Pulmonary artery endothelial cell (primary cell): ENCODE data around the gene MOB2. TPM values are rescaled to one million over a fixed set of nuclear protein-coding genes. Genes with fewer than 3 reads are reported as not detected.

ENCODE experiments used
- DNase-seq: peaks from one replicate; pipeline ENCODE4 v3.0.0-alpha.2; 2011; ENCODE audit warnings: low read depth, low spot score
- total RNA-seq: library from RNA; depleted of rRNA; stranded (reverse); fragments of >200 nt; gene quantifications from 2 replicates; pipeline ENCODE4 v1.2.3, GENCODE V29; 2014

The MOB2 gene
- total RNA-seq, 1 donor from 2014 or later = 48.3 TPM

GRCh38 chr11:1457856-1458255 is 28.7 kb downstream of the MOB2 start:
- DNase-seq = no peak

- DNase-seq = no peak
Observed at GRCh38 chr11:1457326-1457680, 29.3 kb downstream of the MOB2 start.

GRCh38 chr11:1456596-1457325 is 29.8 kb downstream of the MOB2 start:
- no peak for DNase-seq

- no peak for DNase-seq
Observed at GRCh38 chr11:1456176-1456575, 30.4 kb downstream of the MOB2 start.

GRCh38 chr11:1455763-1456060 is 30.9 kb downstream of the MOB2 start:
- DNase-seq = no peak

- DNase-seq = no peak
Observed at GRCh38 chr11:1455032-1455762, 31.4 kb downstream of the MOB2 start.

- no peak for DNase-seq
Observed at GRCh38 chr11:1454576-1454975, 32.0 kb downstream of the MOB2 start.

- no peak for DNase-seq
Observed at GRCh38 chr11:1453611-1454034, 33.0 kb downstream of the MOB2 start.

- DNase-seq = no peak
Observed at GRCh38 chr11:1452744-1453143, 33.8 kb downstream of the MOB2 start.

GRCh38 chr11:1451781-1452470 is 34.7 kb downstream of the MOB2 start:
- DNase-seq = no peak

GRCh38 chr11:1450949-1451710 is 35.4 kb downstream of the MOB2 start:
- DNase-seq = no peak

GRCh38 chr11:1450344-1450875 is 36.2 kb downstream of the MOB2 start:
- no peak for DNase-seq

GRCh38 chr11:1449490-1450243 is 36.9 kb downstream of the MOB2 start:
- DNase-seq = no peak

GRCh38 chr11:1448882-1449281 is 37.7 kb downstream of the MOB2 start:
- DNase-seq = no peak

GRCh38 chr11:1447845-1448825 is 38.4 kb downstream of the MOB2 start:
- DNase-seq = no peak

- DNase-seq = no peak
Observed at GRCh38 chr11:1446623-1447022, 40.0 kb downstream of the MOB2 start.

- no peak for DNase-seq
Observed at GRCh38 chr11:1445741-1446445, 40.7 kb downstream of the MOB2 start.

GRCh38 chr11:1444823-1445422 is 41.7 kb downstream of the MOB2 start:
- DNase-seq = no peak

- DNase-seq = no peak
Observed at GRCh38 chr11:1444321-1444720, 42.3 kb downstream of the MOB2 start.
